IMR-90 (cell line): ENCODE data around the gene RFX4. TPM values are rescaled to one million over a fixed set of nuclear protein-coding genes. Genes with fewer than 3 reads are reported as not detected.

Experiments used
- ATAC-seq: fragments of 200-7000 bp; cut with Tn5 transposase; 2 replicates; pipeline ENCODE4 v1.9.1; 2020; ENCODE audit warnings: low read depth, mild to moderate bottlenecking, moderate library complexity
- BruUV-seq: library from RNA; stranded (reverse); fragments of 400-500 nt; replicated peaks from 2 replicates; lab custom pipeline; 2021; lab: Mats Ljungman, UMichigan
- CTCF ChIA-PET: fragments of 300-600 bp; formaldehyde crosslinking; extraction: SDS; loops from one replicate; lab custom pipeline; 2021; ENCODE audit warnings: antibody characterized with exemption; lab: Yijun Ruan, JAX
- POLR2A ChIA-PET: fragments of 300-600 bp; sonication (Branson Sonifier 250); formaldehyde crosslinking; loops from one replicate; lab custom pipeline; 2022; ENCODE audit warnings: antibody characterized with exemption; ENCODE audit not compliant: unreplicated experiment; lab: Charles Lee
- DNase-seq: peaks from one replicate; pipeline ENCODE4 v3.0.0; 2013
- H2AFZ ChIP-seq: replicated peaks from 2 replicates; pipeline ENCODE3; 2013; ENCODE audit warnings: low read length, mild to moderate bottlenecking; ENCODE audit not compliant: poor library complexity
- H2AK5ac ChIP-seq: 2 replicates; pipeline ENCODE4 v1.6.1; 2013; ENCODE audit warnings: low read depth, low read length, inconsistent platforms
- H2AK9ac ChIP-seq: replicated peaks from 2 replicates; pipeline ENCODE3; 2013; ENCODE audit warnings: mild to moderate bottlenecking, low read depth, low read length, moderate library complexity; ENCODE audit not compliant: poor library complexity
- H2BK120ac ChIP-seq: 2 replicates; pipeline ENCODE4 v1.6.1; 2013; ENCODE audit warnings: low read depth, low read length, inconsistent platforms
- H2BK15ac ChIP-seq: 3 replicates; pipeline ENCODE4 v1.6.1; 2013; ENCODE audit warnings: low read depth, low read length, inconsistent platforms
- H2BK20ac ChIP-seq: 2 replicates; pipeline ENCODE4 v1.6.1; 2013; ENCODE audit warnings: low read depth, mild to moderate bottlenecking, inconsistent platforms, low read length, moderate library complexity
- H2BK5ac ChIP-seq: 2 replicates; pipeline ENCODE4 v1.6.1; 2013; ENCODE audit warnings: mild to moderate bottlenecking, low read depth, low read length, inconsistent platforms; ENCODE audit not compliant: poor library complexity, severe bottlenecking
- H3K14ac ChIP-seq: replicated peaks from 2 replicates; pipeline ENCODE4 v1.6.1; 2013; ENCODE audit warnings: low read depth, low read length, inconsistent platforms
- H3K18ac ChIP-seq: 2 replicates; pipeline ENCODE4 v1.6.1; 2013; ENCODE audit warnings: low read depth, low read length, control low read depth
- H3K23ac ChIP-seq: 2 replicates; pipeline ENCODE4 v1.6.1; 2013; ENCODE audit warnings: low read depth, low read length, inconsistent platforms
- H3K27ac ChIP-seq: 2 replicates; pipeline ENCODE4 v1.5.1; 2013; ENCODE audit warnings: mild to moderate bottlenecking, control low read depth, low read length; ENCODE audit not compliant: insufficient read depth
- H3K27me3 ChIP-seq: 2 replicates; pipeline ENCODE4 v1.6.1; 2013; ENCODE audit warnings: low read length; ENCODE audit not compliant: control insufficient read depth, insufficient read depth
- H3K36me3 ChIP-seq: 2 replicates; pipeline ENCODE4 v1.6.1; 2013; ENCODE audit warnings: low read length, mixed read lengths; ENCODE audit not compliant: control insufficient read depth, insufficient read depth
- H3K4ac ChIP-seq: 2 replicates; pipeline ENCODE4 v1.6.1; 2013; ENCODE audit warnings: low read depth, low read length, inconsistent platforms
- H3K4me1 ChIP-seq: 2 replicates; pipeline ENCODE4 v1.6.1; 2013; ENCODE audit warnings: low read length, mixed read lengths; ENCODE audit not compliant: control insufficient read depth, insufficient read depth
- H3K4me2 ChIP-seq: 2 replicates; pipeline ENCODE4 v1.6.1; 2013; ENCODE audit warnings: low read depth, mild to moderate bottlenecking, control low read depth, low read length, moderate library complexity
- H3K4me3 ChIP-seq: 2 replicates; pipeline ENCODE4 v1.5.1; 2013; ENCODE audit warnings: low read depth, mild to moderate bottlenecking, control low read depth, low read length, moderate library complexity; ENCODE audit not compliant: insufficient read depth
- H3K56ac ChIP-seq: 2 replicates; pipeline ENCODE4 v1.6.1; 2013; ENCODE audit warnings: low read length, inconsistent platforms; ENCODE audit not compliant: insufficient read depth; ENCODE audit errors: extremely low read depth
- H3K79me1 ChIP-seq, 2 experiments: 2 replicates each; pipeline ENCODE4 v1.6.1; 2013; ENCODE audit warnings: low read length in 2 of 2, inconsistent platforms in 1 of 2, low read depth in 1 of 2
- H3K9ac ChIP-seq: 2 replicates; pipeline ENCODE4 v1.6.1; 2013; ENCODE audit warnings: low read depth, low read length, control low read depth
- H3K9me1 ChIP-seq: 2 replicates; pipeline ENCODE4 v1.6.1; 2013; ENCODE audit warnings: low read length, inconsistent platforms; ENCODE audit not compliant: insufficient read depth
- H3K9me3 ChIP-seq: 2 replicates; pipeline ENCODE4 v1.6.1; 2013; ENCODE audit warnings: low read length; ENCODE audit not compliant: control insufficient read depth, insufficient read depth
- H4K20me1 ChIP-seq: 2 replicates; pipeline ENCODE4 v1.6.1; 2013; ENCODE audit warnings: low read length, inconsistent platforms; ENCODE audit not compliant: insufficient read depth
- H4K5ac ChIP-seq: 2 replicates; pipeline ENCODE4 v1.6.1; 2013; ENCODE audit warnings: mild to moderate bottlenecking, low read depth, low read length, control low read depth
- H4K8ac ChIP-seq, 2 experiments: 2 replicates each; pipeline ENCODE4 v1.6.1; 2013; ENCODE audit warnings: low read depth in 2 of 2, low read length in 2 of 2, control low read depth in 1 of 2, inconsistent platforms in 1 of 2
- H4K91ac ChIP-seq: 2 replicates; pipeline ENCODE4 v1.6.1; 2013; ENCODE audit warnings: low read depth, low read length, inconsistent platforms; ENCODE audit not compliant: insufficient read depth
- BHLHE40 ChIP-seq: fragments of 150-350 bp; IDR thresholded peaks from 2 replicates; pipeline ENCODE4 v1.6.1; 2016; ENCODE audit warnings: mild to moderate bottlenecking, low read depth, low read length
- CEBPB ChIP-seq: IDR thresholded peaks from 2 replicates; pipeline ENCODE4 v1.6.1; 2012; ENCODE audit warnings: low read depth, low read length, improper control_type of control experiment
- CHD1 ChIP-seq: IDR thresholded peaks from 2 replicates; pipeline ENCODE4 v1.6.1; 2012; ENCODE audit warnings: low read depth, low read length, improper control_type of control experiment
- CTCF ChIP-seq: conservative IDR thresholded peaks from 2 replicates; pipeline ENCODE4 v1.5.1; 2012; ENCODE audit warnings: mild to moderate bottlenecking, low read depth, low read length, improper control_type of control experiment
- FOS ChIP-seq: fragments of 150-350 bp; IDR thresholded peaks from 2 replicates; pipeline ENCODE4 v1.6.1; 2016; ENCODE audit warnings: low read depth, low read length
- MAFK ChIP-seq: IDR thresholded peaks from 2 replicates; pipeline ENCODE4 v1.6.1; 2012; ENCODE audit warnings: low read depth, low read length, improper control_type of control experiment
- MAZ ChIP-seq: IDR thresholded peaks from 2 replicates; pipeline ENCODE4 v1.6.1; 2012; ENCODE audit warnings: low read depth, mild to moderate bottlenecking, low read length, improper control_type of control experiment, moderate library complexity, borderline replicate concordance
- MXI1 ChIP-seq: IDR thresholded peaks from 2 replicates; pipeline ENCODE4 v1.6.1; 2012; ENCODE audit warnings: low read depth, mild to moderate bottlenecking, low read length, moderate library complexity, borderline replicate concordance
- NFE2L2 ChIP-seq: fragments of 150-350 bp; IDR thresholded peaks from 2 replicates; pipeline ENCODE4 v1.6.1; 2016; ENCODE audit warnings: low read depth, mild to moderate bottlenecking, low read length
- POLR2A ChIP-seq: IDR thresholded peaks from 2 replicates; pipeline ENCODE4 v1.6.1; 2012; ENCODE audit warnings: mild to moderate bottlenecking, low read depth, low read length
- RAD21 ChIP-seq: IDR thresholded peaks from 2 replicates; pipeline ENCODE4 v1.6.1; 2012; ENCODE audit warnings: low read length, improper control_type of control experiment
- RCOR1 ChIP-seq: IDR thresholded peaks from 2 replicates; pipeline ENCODE4 v1.6.1; 2012; ENCODE audit warnings: mild to moderate bottlenecking, low read length, improper control_type of control experiment; ENCODE audit not compliant: insufficient replicate concordance
- RFX5 ChIP-seq: IDR thresholded peaks from 2 replicates; pipeline ENCODE4 v1.8.0; 2012; ENCODE audit warnings: low read depth, mild to moderate bottlenecking, low read length, moderate library complexity
- WGBS, 2 experiments: methylation state at CpG; one replicate each; pipeline versions ENCODE4 v1.1.5 to v1.1.7; 2013; ENCODE audit warnings: missing lambda C conversion rate in 2 of 2; ENCODE audit not compliant: insufficient read length in 1 of 2; ENCODE audit errors: extremely low coverage in 2 of 2; 5-methylcytosine and 5-hydroxymethylcytosine counted together
- dilution Hi-C: fragments of 300-500 bp; cut with HindIII; formaldehyde crosslinking; loops from one replicate; pipeline ENCODE4 v1.14.3; 2018; ENCODE audit warnings: low sequenced_read_pairs; ENCODE audit not compliant: unreplicated experiment
- in situ Hi-C: fragments of 300-500 bp; cut with MboI; formaldehyde crosslinking; loops from 3 replicates; pipeline ENCODE4 v1.14.3; 2019; ENCODE audit warnings: low sequenced_read_pairs, inconsistent platforms, mixed read lengths
- intact Hi-C: fragments of 100-400 bp; cut with micrococcal nuclease; formaldehyde crosslinking; loops from 2 replicates; pipeline ENCODE4 v1.10.0; 2022
- polyA plus RNA-seq, 3 experiments: library from polyadenylated mRNA; depleted of rRNA; stranded (reverse); fragments of >200 nt; gene quantifications; 2 replicates each; pipeline ENCODE4 v1.2.3, GENCODE V29; 2012; ENCODE audit warnings: low replicate concordance in 1 of 3
- total RNA-seq: library from RNA; depleted of rRNA; stranded (reverse); fragments of >200 nt; gene quantifications from 2 replicates; pipeline ENCODE4 v1.2.3, GENCODE V29; 2012
- TF ChIP-seq, protein P1 (sequence below): fragments of 150-350 bp; IDR thresholded peaks from 2 replicates; pipeline ENCODE4 v1.6.1; 2017; ENCODE audit warnings: mild to moderate bottlenecking, antibody characterized with exemption, low read length, low read depth
- TF ChIP-seq, protein P2 (sequence below): fragments of 150-350 bp; IDR thresholded peaks from 2 replicates; pipeline ENCODE4 v1.6.1; 2016; ENCODE audit warnings: low read depth, mild to moderate bottlenecking, low read length, moderate library complexity, borderline replicate concordance

Gene RFX4
- total and polyA plus RNA-seq, 2 of the 4 experiments (the other 2 are of a cell fraction), result not detected

GRCh38 chr12:106712768-106713167 lies 130.0 kb downstream of the RFX4 start:
- Histone ChIP-seq H2AFZ (no peak overlapping the region), H2BK5ac (no peak overlapping the region), H3K18ac (no peak overlapping the region), H3K4me3 (no peak overlapping the region), H3K9ac (no peak overlapping the region), H3K4me2 (no peak overlapping the region), H3K23ac (no peak overlapping the region), H3K27me3 (peaks cover 14% of the 10 kb centered on the region), H3K79me1 (no peaks in the 10 kb centered on the region), H2AK9ac (no peak overlapping the region), H4K5ac (no peak overlapping the region), H3K4me1 (no peaks in the 10 kb centered on the region), H4K91ac (no peak overlapping the region), H4K8ac (no peak overlapping the region), H3K36me3 (no peaks in the 10 kb centered on the region), H2BK120ac (no peak overlapping the region), H3K4ac (no peak overlapping the region), H2BK15ac (no peak overlapping the region), H2AK5ac (no peak overlapping the region), H2BK20ac (no peak overlapping the region), H4K20me1 (no peaks in the 10 kb centered on the region), H3K9me3 (no peaks in the 10 kb centered on the region), H3K14ac (no peak overlapping the region), H3K56ac (no peak overlapping the region), H3K27ac (no peak overlapping the region), H3K9me1 (no peaks in the 10 kb centered on the region)
- dilution Hi-C loops (no loop called here), in situ Hi-C loops (no loop called here), intact Hi-C loops (no loop called here)
- DNase-seq, result no peak
- CTCF ChIA-PET, result no interaction called here
- no peak for TF ChIP-seq MAFK
- no peak for TF ChIP-seq MAZ
- TF ChIP-seq POLR2A, result no peak
- no peak for TF ChIP-seq RAD21
- no peak for TF ChIP-seq FOS
- TF ChIP-seq CHD1, result no peak
- TF ChIP-seq CTCF, result no peak
- TF ChIP-seq, protein P1, sequence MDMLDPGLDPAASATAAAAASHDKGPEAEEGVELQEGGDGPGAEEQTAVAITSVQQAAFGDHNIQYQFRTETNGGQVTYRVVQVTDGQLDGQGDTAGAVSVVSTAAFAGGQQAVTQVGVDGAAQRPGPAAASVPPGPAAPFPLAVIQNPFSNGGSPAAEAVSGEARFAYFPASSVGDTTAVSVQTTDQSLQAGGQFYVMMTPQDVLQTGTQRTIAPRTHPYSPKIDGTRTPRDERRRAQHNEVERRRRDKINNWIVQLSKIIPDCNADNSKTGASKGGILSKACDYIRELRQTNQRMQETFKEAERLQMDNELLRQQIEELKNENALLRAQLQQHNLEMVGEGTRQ, result no peak
- TF ChIP-seq CEBPB, result no peak
- TF ChIP-seq RFX5, result no peak
- TF ChIP-seq RCOR1, result no peak
- no peak for TF ChIP-seq NFE2L2
- TF ChIP-seq BHLHE40, result no peak
- TF ChIP-seq MXI1, result no peak
- TF ChIP-seq, protein P2, sequence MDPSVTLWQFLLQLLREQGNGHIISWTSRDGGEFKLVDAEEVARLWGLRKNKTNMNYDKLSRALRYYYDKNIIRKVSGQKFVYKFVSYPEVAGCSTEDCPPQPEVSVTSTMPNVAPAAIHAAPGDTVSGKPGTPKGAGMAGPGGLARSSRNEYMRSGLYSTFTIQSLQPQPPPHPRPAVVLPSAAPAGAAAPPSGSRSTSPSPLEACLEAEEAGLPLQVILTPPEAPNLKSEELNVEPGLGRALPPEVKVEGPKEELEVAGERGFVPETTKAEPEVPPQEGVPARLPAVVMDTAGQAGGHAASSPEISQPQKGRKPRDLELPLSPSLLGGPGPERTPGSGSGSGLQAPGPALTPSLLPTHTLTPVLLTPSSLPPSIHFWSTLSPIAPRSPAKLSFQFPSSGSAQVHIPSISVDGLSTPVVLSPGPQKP, result no peak
- POLR2A ChIA-PET, result no interaction called here
- no TSS peak for BruUV-seq
- no peak for ATAC-seq
- WGBS, 2 experiments, result 80% methylated on average over 7 of the region's 8 CpGs; no CpG with 5 or more reads in 1 of the 2 experiments
